Measurements from ENCODE around the gene CAVIN3. TPM values are rescaled to one million over a fixed set of nuclear protein-coding genes. Genes with fewer than 3 reads are reported as not detected.

Gene CAVIN3, protein sequence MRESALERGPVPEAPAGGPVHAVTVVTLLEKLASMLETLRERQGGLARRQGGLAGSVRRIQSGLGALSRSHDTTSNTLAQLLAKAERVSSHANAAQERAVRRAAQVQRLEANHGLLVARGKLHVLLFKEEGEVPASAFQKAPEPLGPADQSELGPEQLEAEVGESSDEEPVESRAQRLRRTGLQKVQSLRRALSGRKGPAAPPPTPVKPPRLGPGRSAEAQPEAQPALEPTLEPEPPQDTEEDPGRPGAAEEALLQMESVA
- total RNA-seq (2014; rRNA removed; shearing (Covaris generic); ENCODE audit: low replicate concordance), result 278 and 342 TPM in 2 replicates

DNA sequence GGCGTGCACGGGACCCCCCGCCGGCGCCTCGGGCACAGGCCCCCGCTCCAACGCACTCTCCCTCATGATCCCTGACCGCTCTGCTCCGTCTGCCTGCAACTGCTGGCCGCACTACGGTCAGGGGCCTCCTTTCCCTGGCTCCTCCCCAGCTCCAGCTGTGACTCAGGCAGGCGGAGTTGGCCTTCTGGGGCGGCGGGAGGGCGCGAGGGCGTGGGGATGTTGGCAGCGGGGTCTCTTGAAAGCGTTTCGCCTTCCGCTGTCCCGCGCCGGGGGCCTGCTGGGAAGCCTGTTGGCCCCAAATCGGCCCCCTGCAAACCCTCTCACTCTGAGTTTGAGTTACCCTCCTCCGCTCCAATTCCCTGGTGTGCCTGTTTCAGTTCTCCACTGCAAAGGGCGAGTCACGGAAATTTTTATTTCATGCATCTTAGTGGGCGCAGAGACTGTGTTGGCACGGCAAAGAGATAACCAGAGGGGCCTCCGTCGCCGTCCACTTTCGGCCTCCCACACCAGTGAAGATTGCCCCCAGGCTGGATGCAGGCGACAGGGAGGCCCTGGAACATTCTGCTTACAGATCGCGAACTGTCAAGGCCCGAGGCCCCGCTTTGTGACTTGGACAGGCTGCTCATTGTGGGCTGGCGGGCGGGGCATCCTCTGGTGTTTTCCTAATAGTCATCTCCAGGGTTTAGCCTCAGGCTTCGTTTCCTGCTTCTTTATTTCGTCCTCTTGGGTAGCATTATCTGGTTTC, at the start of gene CAVIN3:
Gene CAVIN3, minus strand, starts transcription at position 91 of the 745 bp plus-strand sequence. Its CDS starts 25 bp downstream, at position 66.
- in situ Hi-C loops (cut with HindIII; ENCODE audit: low pct_unique_long_range_greater_than_20kb, low sequenced_read_pairs), result no loop called here
- peak; percentile 88 for DNase-seq (ENCODE audit: low read depth)

DNA sequence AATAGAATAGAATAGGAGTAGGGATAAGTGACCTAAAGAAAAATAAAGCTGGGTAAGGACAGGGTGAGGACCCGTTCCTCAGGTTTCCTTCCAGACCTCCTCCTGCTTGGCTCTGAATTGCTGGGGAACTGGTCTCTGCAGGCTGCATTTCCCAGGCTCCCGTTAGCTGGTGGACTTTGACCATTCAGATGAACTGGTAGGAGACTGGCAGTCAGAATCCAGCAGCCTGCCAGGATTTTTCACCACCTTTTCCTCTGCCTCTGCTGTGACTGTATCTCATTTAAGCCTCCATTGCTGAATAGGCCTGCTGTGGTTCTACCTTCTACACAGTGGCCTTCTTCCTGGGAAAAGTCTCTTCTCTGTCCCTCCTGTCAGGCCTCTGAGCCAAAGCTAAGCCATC, 45.4 kb upstream of the CAVIN3 start:
- in situ Hi-C loops (cut with HindIII; ENCODE audit: low pct_unique_long_range_greater_than_20kb, low sequenced_read_pairs), result no loop called here
- no peak for DNase-seq (ENCODE audit: low read depth)

DNA sequence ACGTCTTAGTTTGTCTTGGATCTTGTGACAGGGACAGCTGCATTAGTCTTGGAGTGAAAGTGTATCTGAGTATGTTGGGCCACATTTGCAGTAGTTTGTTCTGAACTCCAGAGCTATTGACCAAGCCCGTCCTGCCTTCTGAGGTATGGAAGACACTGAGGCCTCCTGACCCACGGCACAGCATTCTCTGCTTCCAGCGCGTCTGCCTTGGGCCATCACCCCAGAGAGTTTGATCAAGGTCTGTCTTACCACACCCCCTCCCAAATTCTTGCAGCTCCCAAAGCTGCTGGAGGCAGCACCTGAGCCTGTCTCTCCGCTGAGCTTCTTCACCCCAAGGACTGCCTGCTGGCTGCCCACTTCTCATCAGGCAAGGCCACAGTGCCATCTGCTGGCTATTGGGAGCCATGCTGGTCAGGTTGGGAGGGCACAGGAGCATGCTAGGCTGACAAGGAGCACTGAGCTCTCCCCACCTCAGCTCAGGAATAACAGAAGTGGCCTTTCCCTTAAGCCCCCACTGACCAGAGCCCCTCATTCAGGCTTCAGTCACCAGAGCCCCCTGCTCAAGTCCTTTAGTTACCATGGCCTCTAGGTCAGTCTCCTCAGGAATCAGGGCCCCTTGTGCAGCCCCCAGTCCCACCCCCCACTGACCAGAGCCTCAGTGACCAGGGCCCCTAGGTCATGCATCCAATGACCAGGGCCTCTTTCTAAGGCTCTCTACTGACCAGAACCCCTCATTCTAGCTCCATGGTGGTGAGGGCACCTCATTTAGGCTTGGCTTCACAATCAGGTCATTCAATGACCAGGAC, 42.8 kb upstream of the CAVIN3 start:
- in situ Hi-C loops (cut with HindIII; ENCODE audit: low pct_unique_long_range_greater_than_20kb, low sequenced_read_pairs), result no loop called here

DNA sequence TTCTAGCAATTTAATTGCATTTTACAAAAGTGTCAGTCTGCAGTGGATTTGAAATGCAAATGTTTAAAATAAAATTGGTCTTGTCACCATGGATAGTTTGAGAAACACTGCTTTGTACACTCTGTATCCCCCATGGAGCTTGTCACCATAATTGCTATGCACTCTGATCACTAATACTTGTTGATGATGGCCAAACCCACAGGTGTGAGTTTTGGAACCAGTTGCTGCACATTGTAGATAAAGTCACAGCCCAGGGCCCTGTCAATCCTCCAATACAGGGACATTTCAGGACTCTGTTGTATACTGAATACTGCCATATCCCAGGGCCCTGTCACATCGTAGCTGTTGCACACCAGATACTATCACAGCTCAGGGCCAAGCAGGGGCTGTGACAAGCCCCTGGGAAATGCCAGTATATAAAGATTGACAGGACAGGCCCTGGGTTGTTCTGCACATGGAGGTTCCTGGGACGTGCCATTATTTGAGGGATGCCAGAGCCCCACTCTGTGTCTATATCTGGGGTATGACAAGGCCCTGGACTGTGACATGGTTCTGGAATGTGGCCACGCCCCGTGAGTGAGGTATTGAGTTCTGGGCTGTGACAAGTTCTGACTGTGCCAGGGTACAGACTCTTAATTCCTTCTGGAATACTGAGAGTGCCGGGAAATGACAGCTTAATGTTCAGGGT, 42.0 kb upstream of the CAVIN3 start:
- in situ Hi-C loops (cut with HindIII; ENCODE audit: low pct_unique_long_range_greater_than_20kb, low sequenced_read_pairs), result no loop called here
- no peak for DNase-seq (ENCODE audit: low read depth)

More for the DNA sequence above, 42.8 kb upstream of the CAVIN3 start:
- DNase-seq (ENCODE audit: low read depth), result peak; percentile 56

DNA sequence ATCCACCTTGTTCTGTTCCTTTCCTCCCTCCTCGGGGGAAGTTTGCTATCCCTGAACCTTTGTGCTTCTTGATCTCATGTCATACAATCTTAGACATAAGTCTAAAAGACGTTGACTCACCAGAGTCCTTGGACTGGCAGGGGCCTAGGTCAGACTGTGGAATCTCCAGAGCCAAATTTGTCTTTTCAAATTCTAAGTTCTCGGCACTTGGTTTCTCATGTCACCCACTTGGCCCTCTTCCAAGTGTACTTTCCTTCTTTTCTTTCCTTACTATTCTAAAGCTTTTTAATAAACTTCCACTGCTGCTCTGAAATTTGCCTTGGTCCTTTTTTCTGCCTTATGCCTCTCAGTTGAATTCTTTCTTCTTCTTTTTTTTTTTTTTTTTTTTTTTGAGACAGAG, 39.9 kb upstream of the CAVIN3 start:
- in situ Hi-C loops (cut with HindIII; ENCODE audit: low pct_unique_long_range_greater_than_20kb, low sequenced_read_pairs), result no loop called here

DNA sequence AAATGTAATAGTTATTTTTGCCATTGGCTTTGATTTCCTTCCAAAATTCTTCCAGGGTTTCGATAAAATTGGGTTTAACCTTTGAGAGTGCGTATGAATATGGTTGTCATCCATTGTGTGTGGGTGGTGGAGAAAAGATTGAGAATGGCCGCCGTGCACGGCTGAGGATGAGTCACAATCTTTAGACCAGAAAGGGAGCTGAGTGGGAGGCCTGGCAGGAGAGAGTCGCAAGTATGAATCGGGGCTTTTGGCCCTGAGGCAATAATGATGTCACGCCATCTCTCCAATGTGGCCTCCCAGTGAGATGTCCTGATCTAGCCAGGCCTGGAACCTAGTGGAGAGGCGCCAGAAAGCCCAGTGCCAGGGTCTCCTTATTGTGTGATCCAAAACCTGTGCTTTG, 36.9 kb upstream of the CAVIN3 start:
- in situ Hi-C loops (cut with HindIII; ENCODE audit: low pct_unique_long_range_greater_than_20kb, low sequenced_read_pairs), result no loop called here
- DNase-seq (ENCODE audit: low read depth), result peak; percentile 74

More for the DNA sequence above, 39.9 kb upstream of the CAVIN3 start:
- no peak for DNase-seq (ENCODE audit: low read depth)

DNA sequence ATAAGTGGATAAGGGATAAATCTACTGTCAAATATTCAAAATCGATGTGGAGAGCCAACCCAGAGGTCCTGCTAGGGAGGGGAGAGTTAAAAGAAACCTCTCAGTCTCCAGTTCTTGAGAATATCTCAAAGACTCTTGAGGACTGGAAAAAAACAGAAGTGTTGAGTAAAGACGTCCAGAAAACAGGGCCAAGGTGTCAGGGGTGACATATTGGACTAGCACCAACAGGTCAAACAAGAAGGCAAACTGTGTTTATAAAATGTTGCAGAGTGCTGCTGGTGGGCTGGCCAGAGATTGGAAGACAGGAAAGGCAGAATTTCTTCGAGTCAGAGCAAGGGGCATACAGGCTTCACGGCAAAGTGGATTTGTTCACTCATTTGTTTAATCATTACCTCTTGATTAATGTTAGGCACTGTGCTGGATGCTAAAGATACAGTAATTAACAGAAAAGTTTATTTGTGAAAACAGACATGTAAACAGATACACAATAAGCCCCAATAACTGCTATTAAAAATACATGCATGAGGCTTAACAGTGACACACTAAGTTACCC, 36.3 kb upstream of the CAVIN3 start:
- peak; percentile 35 for DNase-seq (ENCODE audit: low read depth)
- in situ Hi-C loops (cut with HindIII; ENCODE audit: low pct_unique_long_range_greater_than_20kb, low sequenced_read_pairs), result no loop called here

DNA sequence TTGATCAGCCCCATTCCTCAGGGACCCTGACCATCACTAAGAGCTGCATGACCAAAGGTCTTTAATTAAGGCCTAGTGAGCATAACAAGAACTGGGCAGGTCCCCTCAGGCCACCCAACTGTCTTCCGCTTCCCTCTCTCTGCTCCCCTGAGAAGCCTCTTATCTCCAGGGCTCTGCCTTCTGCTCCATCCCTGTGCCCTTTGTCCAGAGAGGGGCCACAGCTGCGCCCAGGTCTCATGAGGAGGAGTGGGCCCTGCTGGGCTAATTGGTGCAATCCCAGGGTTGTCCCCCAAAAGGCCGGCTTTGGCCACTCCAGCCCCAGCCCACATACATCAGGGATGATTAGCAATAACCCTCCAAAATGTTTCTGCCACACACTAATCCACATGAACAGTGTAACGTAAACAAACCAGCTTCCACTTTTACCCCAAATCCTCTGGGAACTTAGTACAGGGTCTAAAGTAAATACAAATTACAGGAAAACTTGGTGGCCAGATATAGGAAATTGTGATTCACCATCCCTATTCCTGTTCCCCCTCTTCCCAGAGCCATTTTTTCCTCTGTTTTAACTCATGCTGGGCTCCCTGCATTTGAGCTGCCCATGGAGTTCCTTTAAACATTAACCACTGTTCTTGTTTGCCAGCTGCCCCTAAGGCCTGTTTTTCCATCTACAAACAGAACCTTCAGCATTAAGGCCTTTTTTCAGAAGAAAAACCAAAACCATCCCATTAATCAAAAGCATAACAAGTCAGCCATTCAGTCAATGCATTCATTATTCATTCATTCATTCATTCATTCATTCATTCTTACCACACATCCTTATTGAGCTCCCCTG, 34.6 kb upstream of the CAVIN3 start:
- peak; percentile 23 for DNase-seq (ENCODE audit: low read depth)
- in situ Hi-C loops (cut with HindIII; ENCODE audit: low pct_unique_long_range_greater_than_20kb, low sequenced_read_pairs), result no loop called here

DNA sequence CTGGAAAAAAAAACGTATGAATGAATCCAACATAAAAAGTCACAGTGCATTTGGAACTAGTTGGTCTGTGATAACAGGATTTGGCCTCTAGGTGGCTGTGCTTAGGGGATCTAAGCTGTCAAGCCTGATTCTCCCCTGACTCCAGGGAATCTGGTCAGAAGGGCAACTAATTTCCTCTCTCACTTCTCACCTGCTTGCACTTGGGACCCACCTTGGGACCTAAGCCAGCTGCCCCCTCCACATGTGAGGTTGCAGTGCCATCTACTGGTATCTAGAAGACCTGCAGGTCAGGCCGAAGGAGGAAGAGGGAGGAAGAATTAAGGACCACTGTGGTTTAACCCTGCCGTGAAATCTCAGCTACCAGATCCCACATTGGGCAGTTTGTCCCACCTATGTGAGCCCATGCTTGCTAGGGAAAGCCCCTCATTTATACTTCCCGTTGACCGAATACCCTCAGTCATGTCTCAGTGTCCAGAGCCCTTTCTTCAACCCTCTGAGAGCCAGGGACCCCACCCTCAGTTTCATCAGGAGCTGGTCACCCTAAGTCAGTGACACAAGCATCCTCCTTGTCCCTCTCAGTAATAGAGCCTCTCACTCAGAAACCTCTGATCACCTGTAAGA, 33.2 kb upstream of the CAVIN3 start:
- peak; percentile 73 for DNase-seq (ENCODE audit: low read depth)
- in situ Hi-C loops (cut with HindIII; ENCODE audit: low pct_unique_long_range_greater_than_20kb, low sequenced_read_pairs), result no loop called here

DNA sequence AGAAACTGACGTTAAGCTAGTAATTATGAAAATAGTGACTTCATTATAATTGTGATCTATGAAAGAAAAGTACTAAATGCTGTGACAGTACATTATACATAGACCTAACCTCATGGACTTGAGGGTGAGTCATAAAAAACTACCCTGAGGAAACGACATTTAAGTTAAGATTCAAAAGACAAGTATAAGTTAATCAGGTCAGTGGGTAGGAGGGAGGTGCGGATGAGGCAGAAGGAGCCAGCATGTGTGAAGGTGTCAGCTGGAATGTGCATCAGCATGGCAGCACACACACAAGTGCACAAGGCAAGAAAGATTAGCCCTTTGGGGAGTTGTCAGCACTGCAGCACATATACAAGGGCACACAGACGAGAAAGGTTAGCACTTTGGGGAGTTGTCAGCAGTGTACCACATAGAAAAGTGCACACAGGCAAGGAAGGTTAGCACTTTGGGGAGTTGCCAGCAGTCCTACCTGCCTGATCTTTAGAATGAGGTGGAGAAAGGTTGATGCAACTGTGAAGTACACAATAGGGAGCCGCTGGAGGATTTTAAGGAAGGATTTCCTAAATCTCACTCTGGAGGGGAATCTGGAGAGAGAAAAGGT, 31.6 kb upstream of the CAVIN3 start:
- in situ Hi-C loops (cut with HindIII; ENCODE audit: low pct_unique_long_range_greater_than_20kb, low sequenced_read_pairs), result no loop called here

DNA sequence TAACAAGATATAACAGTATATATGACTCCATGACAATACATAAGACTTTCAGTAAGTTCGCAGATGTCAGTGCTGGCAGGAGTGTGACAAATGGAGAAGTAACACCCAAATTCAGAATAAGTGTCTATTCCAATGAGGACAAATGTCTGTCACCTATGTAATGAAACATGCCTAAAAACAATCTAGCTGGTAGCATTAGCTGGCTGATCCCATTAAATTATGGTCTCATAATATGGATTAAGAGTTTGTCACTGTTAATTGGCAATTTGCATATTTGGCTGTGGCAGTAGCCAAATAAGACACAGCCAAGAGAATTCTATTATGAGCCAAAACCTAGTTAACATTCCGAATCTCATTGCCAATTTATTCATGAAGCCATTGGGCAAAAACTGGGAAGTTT, 30.2 kb upstream of the CAVIN3 start:
- in situ Hi-C loops (cut with HindIII; ENCODE audit: low pct_unique_long_range_greater_than_20kb, low sequenced_read_pairs), result no loop called here
- no peak for DNase-seq (ENCODE audit: low read depth)

More for the DNA sequence above, 31.6 kb upstream of the CAVIN3 start:
- no peak for DNase-seq (ENCODE audit: low read depth)

DNA sequence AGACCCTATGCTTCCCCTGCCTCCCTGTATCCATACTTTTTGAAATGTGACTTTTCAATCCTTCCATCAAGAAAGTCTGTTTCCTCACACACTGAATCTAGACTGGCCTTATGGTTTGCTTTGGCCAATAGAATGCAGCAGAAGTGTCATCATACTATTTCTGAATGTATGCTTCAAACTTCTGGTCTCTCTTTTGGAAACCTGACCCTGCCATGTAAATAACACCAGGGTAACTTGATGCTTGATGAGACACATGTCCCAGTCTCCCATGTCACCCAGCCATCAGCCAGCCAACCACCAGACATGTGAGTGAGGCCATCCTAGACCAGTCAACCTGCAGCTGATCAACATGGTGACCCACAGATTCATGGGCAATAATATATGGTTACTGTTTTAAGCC, 29.7 kb upstream of the CAVIN3 start:
- in situ Hi-C loops (cut with HindIII; ENCODE audit: low pct_unique_long_range_greater_than_20kb, low sequenced_read_pairs), result no loop called here

DNA sequence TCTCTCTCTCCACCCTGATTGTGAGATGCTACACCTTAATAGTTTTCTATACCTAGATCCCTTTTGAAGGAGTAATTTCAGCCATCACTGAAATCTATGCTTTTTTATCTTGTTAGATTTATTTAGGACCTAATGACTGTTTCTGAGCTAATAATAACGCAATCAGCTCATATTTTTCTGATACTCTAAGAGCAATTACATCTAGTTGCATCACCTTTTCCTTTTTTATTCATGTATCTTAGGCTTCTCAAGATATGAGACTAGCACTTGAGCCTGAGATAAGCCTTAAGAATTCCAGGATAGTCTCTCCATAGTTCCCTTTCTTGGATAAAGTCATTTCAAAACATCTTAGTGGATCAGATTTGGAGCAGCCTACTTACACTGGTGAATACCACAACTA, 25.1 kb upstream of the CAVIN3 start:
- no peak for DNase-seq (ENCODE audit: low read depth)
- in situ Hi-C loops (cut with HindIII; ENCODE audit: low pct_unique_long_range_greater_than_20kb, low sequenced_read_pairs), result no loop called here

More for the DNA sequence above, 29.7 kb upstream of the CAVIN3 start:
- no peak for DNase-seq (ENCODE audit: low read depth)

DNA sequence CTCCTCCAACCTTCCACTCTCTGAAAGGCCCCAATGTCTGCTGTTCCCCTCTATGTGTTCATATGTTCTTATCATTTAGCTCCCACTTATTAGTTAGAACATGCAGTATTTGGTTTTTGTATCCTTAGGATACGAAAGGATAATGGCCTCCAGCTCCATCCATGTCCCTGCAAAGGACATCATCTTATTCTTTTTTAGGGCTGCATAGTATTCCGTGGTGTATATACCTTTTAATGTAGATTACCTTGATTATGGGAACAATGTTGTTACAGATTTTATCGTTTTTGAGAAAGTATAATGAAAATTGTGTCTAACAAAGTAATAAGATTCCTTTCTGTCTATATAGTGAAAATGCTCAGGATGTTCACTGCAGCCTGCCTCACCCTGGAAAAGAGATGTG, 16.0 kb upstream of the CAVIN3 start:
- in situ Hi-C loops (cut with HindIII; ENCODE audit: low pct_unique_long_range_greater_than_20kb, low sequenced_read_pairs), result no loop called here
- DNase-seq (ENCODE audit: low read depth), result no peak

DNA sequence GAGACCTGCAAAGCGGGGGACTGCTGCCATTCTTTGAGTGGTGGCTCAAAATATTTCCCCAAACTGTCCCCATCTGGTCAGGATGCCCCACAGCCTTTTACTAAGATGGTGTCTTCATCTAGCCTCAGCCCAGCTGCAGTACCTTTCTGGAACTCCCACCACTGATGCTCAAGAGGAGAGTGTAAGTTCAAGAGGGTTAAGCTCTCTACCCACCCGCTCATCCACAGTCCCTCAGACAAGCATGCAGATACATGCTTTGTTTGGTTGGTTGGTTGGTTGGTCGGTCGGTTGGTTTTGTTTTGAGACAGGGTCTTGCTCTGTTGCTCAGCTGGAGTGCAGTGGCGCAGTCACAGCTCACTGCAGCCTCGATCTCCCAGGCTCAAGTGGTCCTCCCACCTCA, 14.5 kb upstream of the CAVIN3 start:
- no peak for DNase-seq (ENCODE audit: low read depth)
- in situ Hi-C loops (cut with HindIII; ENCODE audit: low pct_unique_long_range_greater_than_20kb, low sequenced_read_pairs), result no loop called here

DNA sequence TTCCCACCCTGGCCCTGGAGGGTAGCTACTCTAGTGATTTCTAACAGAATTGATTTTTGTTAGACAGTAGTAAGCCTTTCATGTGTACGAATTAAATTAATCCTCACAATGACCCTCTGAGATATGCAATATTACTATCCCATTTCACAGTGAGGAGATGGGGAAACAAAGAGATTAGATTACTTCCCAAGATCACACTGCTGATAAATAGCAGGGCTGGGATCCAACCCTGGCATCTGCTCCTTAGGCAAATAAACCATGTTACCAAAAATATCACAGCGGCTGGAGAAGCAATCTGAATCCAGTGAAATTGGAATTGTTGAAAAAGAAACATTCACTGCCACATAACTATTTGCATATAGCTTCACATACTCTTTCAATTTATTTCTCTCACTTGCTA, 12.8 kb upstream of the CAVIN3 start:
- in situ Hi-C loops (cut with HindIII; ENCODE audit: low pct_unique_long_range_greater_than_20kb, low sequenced_read_pairs), result no loop called here
- DNase-seq (ENCODE audit: low read depth), result no peak

DNA sequence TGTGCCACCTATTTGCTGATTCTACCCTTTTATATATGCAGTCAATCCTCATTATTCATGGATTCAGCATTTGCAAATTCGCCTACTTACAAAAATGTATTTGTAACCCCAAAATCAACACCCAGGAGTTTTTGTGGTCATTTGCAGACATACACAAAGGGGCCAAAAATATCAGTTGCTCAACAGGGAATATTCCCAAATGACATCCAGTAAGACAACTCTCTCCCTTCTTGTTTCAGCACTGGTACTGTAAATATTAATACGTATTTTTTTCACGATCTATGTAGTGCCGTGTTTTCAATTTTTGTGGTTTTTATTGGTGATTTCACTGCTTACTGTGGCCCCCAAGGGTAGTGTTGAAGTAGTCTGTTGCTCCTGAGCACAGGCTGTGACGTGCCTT, 11.8 kb upstream of the CAVIN3 start:
- no peak for DNase-seq (ENCODE audit: low read depth)
- in situ Hi-C loops (cut with HindIII; ENCODE audit: low pct_unique_long_range_greater_than_20kb, low sequenced_read_pairs), result no loop called here

Data from Caki2 (cell line).